Right cardiac atrium (tissue), 5 donors: ENCODE measurements around the gene SYCE1L. TPM values are rescaled to one million over a fixed set of nuclear protein-coding genes. Genes with fewer than 3 reads are reported as not detected.

Experiments
- polyA plus RNA-seq: library from polyadenylated mRNA; stranded (reverse); fragments of 200-250 nt; gene quantifications from one replicate; pipeline ENCODE4 v1.2.3, GENCODE V29; 2013
- total RNA-seq, 4 donors: library from RNA; stranded (reverse); fragmentation: NEBNext Ultra II Directional; extraction: Animal tissue kit (Norgen Biotek cat#: 25700); gene quantifications; one replicate each; pipeline ENCODE4 v1.2.1, GENCODE V29; 2021
- donor health status: healthy with polysubstance abuse.
- donor health status: DM: no; HTN: yes; CAD: no.
- donor health status: DM: no; HTN: no; CAD: no.
- donor health status: DM: no; HTN: yes; CAD: no; lungs with severe emphysema.
- donor health status: DM: yes; HTN: yes; CAD: no.

Gene SYCE1L
- total and polyA plus RNA-seq, 5 donors = 0.70 to 4.5 (median 2.9) TPM

Other genes with a start within 250 kb of the SYCE1L start
- gene MON1B, start 8.2 kb upstream of the SYCE1L start, total RNA-seq = 10 to 100 TPM; 20.2 to 25.2 (median 23.2) TPM
- 9.1 TPM for gene MON1B, start 8.2 kb upstream of the SYCE1L start, polyA plus RNA-seq
- gene ADAMTS18, start 235.6 kb downstream of the SYCE1L start, total RNA-seq = not detected
- not detected for gene ADAMTS18, start 235.6 kb downstream of the SYCE1L start, polyA plus RNA-seq